ENCODE results near the gene LYZL6.
A peak's percentile ranks its signal among the peaks of the same experiment; 100 is the strongest.
"Not testable (repeated sequence)": the region's sequence is repeated elsewhere in the genome, so short reads cannot be mapped to it uniquely, and the experiment has no call there.

The LYZL6 gene

DNA sequence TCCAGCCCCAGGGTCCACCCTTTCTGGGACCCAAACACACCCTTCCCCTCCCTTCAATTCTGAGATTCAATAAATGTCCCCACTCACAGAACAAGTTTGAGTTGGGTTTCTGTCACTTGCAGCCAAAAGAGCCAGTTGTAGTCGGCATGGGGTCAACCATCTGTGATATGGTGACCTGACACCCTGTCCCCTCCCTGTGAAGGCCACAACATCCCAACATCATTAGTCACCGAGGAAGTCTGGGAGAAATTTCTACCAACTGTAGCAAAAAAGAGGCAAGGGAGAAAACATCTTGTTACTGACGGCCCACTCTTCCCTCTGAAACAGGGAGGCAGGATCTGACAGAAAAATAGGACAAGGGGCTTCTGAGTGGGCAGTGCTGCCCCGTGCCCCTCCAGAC lies 638 bp upstream of the LYZL6 start:
- DNase-seq: no peak

DNA sequence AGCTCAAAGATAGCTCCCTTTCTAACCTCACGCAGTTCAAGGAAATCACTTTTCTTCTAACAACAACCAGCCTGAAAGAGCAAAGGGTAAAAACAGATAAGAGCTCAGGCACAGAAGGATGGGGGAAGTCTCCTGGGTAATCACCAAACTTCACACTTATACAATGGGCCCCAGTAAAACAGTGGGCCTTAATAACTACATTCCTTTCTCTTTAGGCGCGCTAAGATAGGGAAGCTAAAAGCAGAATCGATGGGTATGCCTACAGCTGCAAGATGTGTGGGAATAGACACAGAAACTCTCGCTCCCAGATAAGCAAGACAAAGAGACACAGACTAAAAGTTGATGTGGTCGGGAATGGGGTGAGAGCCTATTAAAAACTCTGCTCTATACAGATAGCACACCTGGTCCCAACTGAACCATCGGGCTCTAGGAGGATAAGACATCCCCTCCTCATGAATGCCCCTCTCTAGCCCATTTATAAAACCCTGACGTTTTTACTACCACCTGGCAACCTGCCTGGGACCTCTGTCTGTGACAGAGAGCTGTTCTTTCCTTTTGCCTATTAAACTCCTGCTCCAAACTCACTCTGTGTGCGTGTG lies 826 bp downstream of the LYZL6 start:
- no peak for DNase-seq

DNA sequence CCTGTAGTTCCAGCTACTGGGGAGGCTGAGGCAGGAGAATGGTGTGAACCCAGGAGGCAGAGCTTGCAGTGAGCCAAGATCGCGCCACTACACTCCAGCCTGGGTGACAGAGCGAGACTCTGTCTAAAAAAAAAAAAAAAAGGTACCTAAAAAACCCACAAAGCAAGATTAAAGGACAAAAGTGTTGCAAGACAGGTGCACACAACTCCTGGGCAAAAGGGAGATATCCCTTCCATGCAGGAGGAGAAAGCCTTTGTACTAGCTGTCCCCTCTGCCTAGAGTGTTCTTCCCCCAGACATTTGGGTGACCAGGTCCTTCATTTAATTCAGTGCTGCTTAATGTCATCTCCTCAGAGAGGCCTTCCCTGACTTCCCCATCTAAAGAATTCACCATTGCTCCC lies 5.0 kb downstream of the LYZL6 start:
- not testable (repeated sequence) for DNase-seq

DNA sequence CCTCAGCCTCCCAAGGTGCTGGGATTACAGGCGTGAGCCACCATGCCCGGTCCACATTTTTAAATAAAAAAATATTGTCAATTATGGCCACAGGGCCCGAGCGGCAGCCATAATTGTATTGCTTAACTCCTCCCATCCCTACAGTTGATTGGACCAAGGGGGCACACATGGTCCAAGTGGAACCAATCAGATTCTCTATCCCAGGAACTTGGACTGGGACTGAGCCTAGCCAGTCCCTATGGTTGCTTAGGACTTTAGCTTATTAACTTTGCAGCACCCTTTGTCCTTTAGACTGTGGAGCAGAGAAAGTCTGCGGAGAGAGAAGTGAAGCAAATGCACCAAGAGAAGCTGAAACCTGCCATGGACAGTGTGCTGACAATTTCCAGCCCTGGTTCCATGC lies 7.5 kb downstream of the LYZL6 start:
- DNase-seq: no peak

DNA sequence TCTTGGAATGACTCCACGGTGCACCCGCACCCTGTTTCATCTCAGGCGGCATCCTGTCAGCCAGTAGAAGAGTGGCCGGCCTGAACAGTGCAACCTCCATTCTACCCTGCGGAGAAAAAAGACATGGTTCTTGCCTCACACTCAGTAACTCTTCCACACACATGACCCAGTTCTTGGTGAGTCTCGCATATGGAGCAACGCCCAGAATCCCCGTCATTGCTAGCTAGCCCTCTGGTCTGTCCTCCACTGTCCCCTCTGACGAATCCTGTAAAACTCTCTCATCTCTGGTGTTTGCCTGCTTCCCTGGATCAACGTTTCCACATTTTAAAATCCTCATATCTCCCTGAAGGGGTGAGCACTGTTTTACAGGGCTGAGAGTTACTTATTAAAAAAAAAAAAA lies 8.8 kb downstream of the LYZL6 start:
- no peak for DNase-seq

DNA sequence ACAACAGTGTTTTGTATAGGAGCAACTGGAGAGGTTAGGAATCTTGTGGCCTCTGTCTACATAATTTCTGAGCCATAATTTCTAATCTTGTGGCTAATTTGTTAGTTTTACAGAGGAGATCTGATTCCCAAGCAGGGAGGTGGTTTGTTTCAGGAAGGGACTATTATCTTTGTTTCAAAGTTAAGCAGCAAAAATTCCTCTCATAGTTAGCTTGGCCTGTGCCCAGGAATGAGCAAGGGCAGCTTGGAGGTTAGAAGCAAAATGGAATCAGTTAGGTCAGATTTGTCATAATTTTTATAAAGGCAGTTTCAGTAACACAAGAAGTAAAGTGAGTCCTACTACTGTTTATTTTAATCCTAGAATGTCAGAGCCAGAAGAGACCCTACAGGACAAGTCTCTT lies 10.9 kb downstream of the LYZL6 start:
- DNase-seq: no peak

DNA sequence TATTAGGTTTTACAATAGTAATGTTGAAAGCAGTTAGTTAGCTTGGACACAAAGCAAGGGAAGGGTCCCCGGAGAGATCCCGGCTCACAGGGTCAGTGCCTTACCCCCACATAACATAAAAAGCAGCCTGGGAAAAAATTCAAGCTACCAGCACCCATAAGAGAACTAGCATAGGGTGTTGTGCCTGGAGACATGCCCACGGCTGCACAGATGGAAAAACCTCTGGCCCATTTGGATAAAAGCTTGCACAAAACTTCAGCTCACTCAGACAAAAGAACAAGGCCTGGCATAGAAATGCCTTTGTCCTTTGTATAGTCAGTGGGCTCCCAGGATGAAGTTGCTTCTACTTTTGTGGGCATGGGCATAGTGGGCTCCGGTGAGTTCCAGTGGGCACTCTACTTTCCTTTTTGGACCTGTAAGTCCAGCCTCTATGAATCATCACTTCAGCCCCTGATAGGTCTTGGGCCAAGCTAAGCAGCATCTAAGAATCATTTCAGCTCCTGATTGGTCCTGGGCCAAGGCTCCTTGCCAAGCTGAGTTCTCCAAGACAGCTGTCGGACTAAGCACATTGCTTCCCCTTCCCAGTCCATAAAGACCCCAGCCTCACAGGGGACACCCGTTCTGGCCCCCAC lies 11.6 kb downstream of the LYZL6 start:
- no peak for DNase-seq

DNA sequence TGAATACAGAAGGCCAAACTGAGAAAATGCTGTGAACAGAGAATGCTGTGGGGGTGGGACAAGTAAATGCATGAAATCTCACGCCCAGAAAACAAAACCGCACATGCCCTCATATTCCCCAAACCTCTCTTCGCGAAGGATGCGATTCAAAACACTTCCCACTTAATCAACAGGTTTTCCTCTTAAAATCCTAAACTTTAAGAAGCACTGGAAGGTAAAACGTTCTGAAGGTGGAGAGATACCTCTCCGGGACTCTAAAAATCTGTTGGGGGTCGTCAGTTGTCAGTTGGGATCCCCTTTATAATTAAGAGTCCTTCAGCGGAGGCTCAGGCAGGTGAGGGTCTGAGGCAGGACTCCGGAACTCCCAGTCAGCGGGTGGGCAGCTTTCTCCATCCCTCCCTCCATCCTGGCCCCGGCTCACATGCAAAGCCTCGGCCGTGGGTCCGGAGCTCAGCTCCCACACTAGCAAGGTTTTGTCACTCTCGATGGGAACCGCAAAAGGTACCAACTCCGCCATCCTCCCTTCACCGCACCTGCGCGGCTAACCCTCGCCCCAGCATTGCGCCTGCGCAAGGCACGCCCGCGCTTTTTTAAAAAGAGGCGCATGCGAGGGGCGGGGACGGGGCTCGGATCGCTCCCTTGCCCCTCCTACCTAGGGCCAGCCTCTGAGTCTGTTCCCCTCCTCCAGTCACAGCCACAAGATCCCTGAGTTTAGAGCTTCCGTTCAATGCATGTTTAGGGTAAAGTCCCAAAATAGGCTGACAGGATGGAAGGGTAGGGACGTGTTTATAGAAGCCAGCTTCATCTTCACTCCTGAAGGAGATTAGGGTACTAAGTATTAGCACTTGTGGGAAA lies 13.1 kb downstream of the LYZL6 start, which contains the start of gene RDM1:
TSS of gene RDM1 (minus strand) at position 563 of the 855 bp plus-strand sequence. CDS start at position 517, 46 bp downstream.
- DNase-seq: peak; percentile 95

DNA sequence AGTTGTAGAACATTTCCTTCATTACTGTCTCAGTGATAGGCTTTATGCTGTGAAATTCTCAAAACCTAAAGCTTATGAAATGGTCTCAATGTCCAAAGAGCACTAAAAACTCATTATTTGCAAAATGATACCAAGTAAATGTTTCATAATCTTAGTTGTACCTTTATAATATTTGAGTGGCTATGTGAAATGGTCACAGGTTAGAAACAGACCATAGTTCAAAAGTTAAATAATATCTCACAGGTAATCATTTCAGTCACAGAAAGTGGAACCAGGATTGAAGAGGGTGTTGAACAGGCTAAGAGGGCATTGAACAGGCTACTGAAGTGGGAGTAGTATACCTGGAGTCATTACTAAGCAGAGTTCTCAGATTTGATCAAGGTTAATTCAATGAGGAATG lies 15.8 kb downstream of the LYZL6 start:
- no peak for DNase-seq

DNA sequence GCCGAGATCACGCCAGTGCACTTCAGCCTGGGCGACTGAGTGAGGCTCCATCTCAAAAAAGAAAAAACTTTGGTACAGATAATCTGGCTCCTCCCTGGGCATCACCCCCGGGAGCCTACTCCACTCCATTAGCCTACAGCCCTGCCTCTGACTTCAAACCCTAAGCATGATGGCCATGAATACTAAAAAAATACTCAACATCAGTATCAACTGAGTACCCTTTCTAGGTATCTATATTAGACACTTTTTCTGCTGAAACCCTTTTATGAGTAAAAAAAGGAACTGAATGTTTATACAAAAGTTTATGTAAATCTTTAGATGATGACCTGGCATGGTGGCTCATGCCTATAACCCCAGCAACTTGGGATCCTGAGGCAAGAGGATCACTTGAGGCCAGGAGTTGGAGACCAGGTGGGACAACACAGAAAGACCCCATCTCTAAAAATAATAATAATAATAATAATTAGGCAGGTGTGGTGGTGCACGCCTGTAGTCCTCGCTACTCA lies 19.9 kb downstream of the LYZL6 start:
- no peak for DNase-seq

DNA sequence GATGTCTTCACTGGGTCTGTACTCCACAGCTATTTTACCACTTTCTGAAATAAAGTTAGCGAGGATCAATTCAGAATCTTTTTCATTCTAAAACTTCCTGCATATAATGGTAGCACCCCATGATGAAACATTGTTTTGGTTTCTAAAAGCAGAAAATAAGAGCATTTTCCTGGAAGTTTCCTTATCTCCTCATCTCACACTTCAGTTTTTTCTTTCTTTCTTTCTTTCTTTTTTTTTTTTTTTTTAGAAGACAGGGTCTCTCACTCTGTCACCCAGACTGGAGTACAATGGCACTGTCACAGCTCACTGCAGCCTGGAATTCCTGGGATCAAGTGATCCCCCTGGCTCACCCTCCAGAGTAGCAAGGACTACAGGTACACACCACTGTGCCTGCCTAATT lies 23.3 kb downstream of the LYZL6 start:
- no peak for DNase-seq

DNA sequence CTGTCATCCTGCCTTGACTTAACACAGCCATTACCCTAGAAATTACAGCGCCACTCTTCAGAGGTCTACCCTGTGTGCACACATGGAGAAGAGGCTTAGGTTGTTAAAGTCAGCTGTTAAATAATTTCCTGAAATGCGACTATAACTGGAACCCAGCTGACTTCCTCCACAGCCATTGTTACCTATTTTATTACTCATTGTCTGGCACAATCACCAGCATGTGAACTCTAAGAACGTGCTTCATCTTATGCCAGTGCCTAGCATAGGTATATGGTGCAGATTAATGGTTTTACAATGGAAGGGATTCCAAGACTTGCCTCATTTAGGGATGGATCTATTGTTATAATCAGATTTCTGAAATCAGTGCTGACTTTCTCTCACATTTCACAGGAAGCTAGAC lies 24.8 kb downstream of the LYZL6 start:
- DNase-seq: no peak

DNA sequence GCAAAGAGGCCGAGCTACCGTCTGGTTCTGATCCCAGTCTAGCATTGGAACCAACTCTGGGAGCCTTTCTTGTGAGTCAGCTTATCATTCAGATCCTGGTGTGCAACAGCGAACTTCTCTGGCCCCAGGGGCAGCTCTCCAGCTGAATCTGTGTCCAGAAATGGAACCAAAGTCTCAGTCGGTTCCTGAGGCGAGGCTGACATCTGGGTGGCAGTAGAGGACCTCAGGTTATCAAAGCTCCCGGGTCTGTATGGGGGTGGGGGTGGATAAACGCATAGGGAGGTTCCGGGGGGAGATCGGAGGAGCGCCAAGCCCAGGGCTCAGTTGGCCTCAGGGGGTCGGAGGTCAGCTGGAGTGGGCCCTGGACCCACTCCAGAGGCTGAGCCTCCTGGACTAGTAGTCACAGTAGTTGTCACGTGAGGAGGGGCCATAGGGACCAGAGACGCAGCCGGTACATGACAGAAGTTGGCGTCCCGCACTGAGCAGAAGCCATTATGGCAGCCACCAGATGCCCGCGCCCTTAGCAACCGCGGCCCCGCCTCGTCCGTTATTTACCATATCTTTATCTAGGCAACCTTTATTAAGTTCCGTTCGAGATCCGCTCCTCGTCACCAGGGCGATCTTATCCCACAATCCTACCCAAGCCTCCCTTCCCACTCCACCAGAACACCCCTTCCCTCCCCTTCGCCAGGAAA lies 25.8 kb downstream of the LYZL6 start:
- no peak for DNase-seq

DNA sequence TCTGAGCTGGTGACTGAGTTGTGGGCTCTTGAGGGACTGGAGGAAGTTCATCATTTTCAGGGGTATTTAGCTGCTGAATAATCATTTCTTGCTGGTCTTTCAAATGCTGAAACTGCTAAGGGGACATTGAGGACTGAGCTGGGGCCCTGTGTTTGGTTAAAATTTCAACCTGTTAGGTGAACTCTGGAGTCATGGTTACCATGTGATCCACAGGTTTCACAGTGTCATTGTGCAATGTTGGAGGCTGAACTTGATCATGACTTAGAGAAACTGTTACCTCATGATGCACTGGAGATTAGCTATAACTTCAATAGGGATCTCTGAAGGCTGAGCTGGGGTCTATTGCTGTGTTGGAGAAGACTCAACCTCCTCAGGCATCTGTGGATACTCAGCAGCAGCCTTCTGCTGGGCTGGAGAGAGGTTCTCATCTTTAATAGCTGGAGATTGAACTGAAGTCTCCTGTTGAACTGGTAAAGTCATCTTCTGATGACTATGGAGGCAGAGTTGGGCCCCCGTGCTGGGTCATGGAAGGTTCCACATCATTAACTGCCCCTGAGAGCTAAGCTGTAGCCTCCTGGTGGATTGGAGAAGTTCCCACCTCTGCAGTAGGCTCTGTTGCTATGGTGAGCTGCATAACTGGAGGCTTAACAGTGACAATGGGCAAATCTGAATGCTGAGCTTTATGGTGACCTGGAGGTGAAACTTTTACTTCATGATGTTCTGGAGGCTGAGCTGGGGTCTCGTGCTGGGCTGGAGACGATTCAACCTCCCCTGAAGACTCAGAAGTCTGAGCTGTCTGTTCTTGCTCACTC lies 28.2 kb downstream of the LYZL6 start:
- no peak for DNase-seq

DNA sequence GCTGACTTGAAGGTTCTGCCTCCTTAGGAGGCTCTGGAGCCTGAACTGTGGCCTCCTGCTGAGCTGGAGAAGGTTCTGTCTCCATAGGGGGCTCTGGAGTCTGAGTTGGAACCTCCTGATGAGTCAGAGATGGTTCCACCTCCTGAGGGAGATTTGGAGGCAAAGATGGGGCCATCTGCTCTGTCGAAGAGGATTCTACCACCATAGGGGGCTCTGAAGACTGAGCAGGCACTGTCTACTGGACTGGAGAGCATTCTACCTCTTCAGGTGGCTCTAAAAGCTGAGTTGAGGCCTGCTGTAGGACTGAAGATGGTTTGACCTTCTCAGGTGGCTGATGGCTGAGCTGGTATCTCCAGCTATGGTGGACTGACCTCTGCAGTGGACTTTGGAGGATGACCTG lies 29.2 kb downstream of the LYZL6 start:
- no peak for DNase-seq

DNA sequence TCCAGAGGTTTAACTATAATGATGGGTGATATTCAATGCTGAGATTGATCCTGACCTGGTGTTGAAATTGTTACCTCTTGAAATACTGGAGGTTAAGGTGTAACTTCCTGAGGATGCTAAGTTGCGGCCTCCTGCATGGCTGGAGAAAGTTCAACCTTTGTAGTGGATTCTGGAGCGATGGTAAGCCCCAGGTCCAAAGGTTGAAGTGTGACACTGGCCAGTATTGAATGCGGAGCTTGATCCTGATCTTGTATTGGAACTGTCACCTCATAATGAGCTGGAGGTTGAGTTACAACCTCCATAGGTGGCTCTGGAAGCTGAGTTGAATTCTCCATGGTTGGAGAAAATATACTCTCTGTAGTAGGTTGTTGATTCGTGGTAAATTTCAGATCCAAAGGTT lies 29.9 kb downstream of the LYZL6 start:
- DNase-seq: no peak

DNA sequence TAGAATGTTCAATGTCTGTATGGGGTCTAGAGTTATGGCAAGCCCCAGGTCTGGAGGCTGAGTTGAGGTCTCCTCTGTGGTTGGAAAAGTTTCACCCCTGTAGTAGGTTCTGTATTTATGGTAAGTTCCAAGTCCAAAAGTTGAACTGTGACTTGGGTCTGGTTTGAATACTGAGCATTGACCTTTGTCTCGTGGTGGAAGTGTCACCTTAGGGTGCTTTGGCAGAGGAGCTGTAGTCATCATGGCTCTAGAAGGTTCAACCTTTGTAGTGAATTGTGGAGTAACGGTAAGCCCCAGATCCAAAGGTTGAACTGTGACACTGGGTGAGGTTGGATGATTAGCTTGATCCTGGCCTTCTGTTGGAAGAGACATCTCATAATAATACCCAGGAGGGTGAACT lies 30.6 kb downstream of the LYZL6 start:
- DNase-seq: no peak

DNA sequence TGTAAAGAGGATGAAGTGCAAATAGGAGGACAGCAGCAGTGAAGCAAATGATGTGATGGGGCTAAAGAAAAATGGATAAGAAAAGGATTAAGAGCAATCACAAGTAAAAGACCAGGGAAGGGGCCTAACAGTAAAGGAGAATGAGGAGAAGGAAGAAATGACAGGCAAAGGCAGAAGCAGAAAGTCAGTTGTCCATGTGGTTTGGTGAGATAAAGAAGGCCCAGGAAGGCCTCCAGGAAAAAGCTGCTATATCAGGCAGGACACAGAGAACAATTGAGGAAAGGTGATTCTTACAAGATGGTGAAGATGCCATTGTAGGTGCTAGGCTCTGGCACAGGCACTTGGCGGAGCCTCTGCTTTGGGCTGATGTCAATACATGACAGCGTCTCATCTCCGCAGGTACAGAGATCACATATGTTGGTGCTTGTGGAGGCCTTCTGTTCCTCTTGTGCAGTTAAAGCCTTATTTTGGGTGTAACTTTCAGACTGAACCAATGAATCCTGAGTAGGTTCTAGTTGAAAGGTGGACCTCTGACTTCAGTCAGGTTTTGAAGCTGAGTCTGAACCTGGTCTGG lies 31.1 kb downstream of the LYZL6 start:
- no peak for DNase-seq

DNA sequence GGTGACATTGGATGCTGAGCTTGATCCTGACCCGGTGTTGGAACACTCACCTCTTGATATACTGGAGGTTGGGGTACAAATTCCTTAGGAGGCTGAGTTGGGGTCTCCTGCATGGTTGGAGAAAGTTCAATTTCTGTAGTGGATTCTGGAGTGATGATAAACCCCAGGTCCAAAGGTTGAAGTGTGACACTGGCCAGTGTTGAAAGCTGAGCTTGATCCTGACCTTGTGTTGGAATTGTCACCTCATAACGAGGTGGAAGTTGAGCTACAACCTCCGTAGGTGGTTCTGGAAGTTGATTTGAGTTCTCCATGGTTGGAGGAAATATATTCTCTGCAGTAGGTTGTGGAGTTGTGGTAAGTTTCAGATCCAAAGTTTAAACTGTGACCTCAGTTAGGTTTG lies 34.1 kb downstream of the LYZL6 start:
- no peak for DNase-seq

DNA sequence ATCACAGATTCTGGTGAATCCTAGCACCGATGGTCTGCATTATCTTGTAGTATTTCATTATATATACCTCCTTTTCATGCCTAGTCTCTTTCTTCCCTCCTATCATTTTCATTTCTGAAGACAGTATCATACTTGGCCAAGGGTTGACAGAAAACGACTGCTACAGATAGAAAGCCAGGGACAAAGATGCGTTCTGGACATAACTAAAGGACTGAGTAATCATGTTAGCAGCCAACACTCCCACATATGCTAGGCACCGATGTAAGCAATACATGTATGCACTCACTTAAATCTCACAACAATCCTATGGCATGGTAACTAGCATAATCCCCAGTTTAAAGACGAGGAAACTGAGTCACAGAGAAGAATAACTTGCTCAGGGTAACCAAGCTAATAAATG lies 35.8 kb downstream of the LYZL6 start:
- DNase-seq: no peak

DNA sequence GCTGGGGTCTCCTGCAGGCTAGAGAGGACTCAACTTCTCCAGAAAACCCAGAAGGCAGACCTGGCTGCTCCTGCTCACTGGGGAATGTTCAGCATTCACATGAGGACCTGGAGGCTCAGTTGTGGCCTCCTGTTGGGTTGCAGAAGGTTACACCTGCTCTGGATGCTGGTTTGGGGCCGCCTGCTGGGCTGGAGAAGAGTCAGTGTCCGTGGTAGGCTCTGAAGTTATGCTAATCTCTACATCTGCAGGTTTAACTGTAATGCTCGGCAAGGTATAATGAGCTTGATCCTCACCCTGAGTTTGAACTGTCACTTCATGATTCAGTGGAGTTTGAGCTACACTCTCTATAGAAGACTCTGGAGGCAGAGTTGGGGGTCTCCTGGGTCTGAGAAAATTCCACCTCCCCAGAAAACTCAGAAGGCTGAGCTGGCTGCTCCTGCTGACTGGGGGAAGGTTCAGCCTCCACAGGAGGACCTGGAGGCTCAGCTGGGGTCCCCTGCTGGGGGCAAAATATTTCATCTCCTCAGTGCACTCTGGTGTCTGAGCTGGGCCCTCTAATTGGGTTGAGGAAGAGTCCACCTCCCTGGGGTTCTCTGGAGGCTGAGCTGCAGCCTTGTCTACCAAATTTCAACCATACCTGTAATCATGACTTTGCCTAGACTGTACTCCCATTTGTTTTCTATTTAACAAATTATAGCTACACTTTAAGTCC lies 36.4 kb downstream of the LYZL6 start:
- DNase-seq: no peak

Measured in islet precursor cell (in vitro differentiated cells).